GM04504 (cell line): ENCODE measurements around the gene RAB9A.
"Not testable (repeated sequence)": the region's sequence is repeated elsewhere in the genome, so short reads cannot be mapped to it uniquely, and the experiment has no call there.

Source experiments
- DNase-seq: peaks from one replicate; pipeline ENCODE4 v3.0.0-alpha.2; 2012; ENCODE audit warnings: low read depth

RAB9A gene

GRCh38 chrX:13669755-13670154 is 19.2 kb upstream of the RAB9A start:
- DNase-seq = not testable (repeated sequence)

- DNase-seq = no peak
These were observed 18.7 kb upstream of the RAB9A start for GRCh38 chrX:13670197-13670596.

- no peak for DNase-seq
These were observed 15.9 kb upstream of the RAB9A start for GRCh38 chrX:13673016-13673415.

- no peak for DNase-seq
These were observed 12.0 kb upstream of the RAB9A start for GRCh38 chrX:13676885-13677284.

GRCh38 chrX:13679700-13680099 is 9.2 kb upstream of the RAB9A start:
- DNase-seq = not testable (repeated sequence)

- DNase-seq = no peak
These were observed 7.3 kb upstream of the RAB9A start for GRCh38 chrX:13681595-13681994.

- no peak for DNase-seq
These were observed 4.6 kb upstream of the RAB9A start for GRCh38 chrX:13684361-13684760.

- no peak for DNase-seq
These were observed 3.7 kb upstream of the RAB9A start for GRCh38 chrX:13685126-13685763.

GRCh38 chrX:13687203-13687602 is 1.7 kb upstream of the RAB9A start:
- DNase-seq = no peak

GRCh38 chrX:13688384-13688957 is 457 bp upstream of the RAB9A start:
- no peak for DNase-seq

GRCh38 chrX:13689741-13690211 is 848 bp downstream of the RAB9A start:
- no peak for DNase-seq

- DNase-seq = no peak
These were observed 1.9 kb downstream of the RAB9A start for GRCh38 chrX:13690836-13691235.

GRCh38 chrX:13691841-13692371 is 3.0 kb downstream of the RAB9A start:
- DNase-seq = no peak

- DNase-seq = no peak
These were observed 3.9 kb downstream of the RAB9A start for GRCh38 chrX:13692771-13693231.

GRCh38 chrX:13693341-13693961 is 4.5 kb downstream of the RAB9A start:
- DNase-seq = no peak

- DNase-seq = no peak
These were observed 5.4 kb downstream of the RAB9A start for GRCh38 chrX:13694359-13694758.

GRCh38 chrX:13694983-13695382 is 6.1 kb downstream of the RAB9A start:
- no peak for DNase-seq

- DNase-seq = no peak
These were observed 6.7 kb downstream of the RAB9A start for GRCh38 chrX:13695601-13696115.

- no peak for DNase-seq
These were observed 8.5 kb downstream of the RAB9A start for GRCh38 chrX:13697455-13697854.

GRCh38 chrX:13697976-13698375 is 9.0 kb downstream of the RAB9A start:
- no peak for DNase-seq

GRCh38 chrX:13698432-13698831 is 9.5 kb downstream of the RAB9A start:
- no peak for DNase-seq

- DNase-seq = no peak
These were observed 10.4 kb downstream of the RAB9A start for GRCh38 chrX:13699183-13699826.
